ENCODE data around the gene TPX2.

The TPX2 gene

DNA sequence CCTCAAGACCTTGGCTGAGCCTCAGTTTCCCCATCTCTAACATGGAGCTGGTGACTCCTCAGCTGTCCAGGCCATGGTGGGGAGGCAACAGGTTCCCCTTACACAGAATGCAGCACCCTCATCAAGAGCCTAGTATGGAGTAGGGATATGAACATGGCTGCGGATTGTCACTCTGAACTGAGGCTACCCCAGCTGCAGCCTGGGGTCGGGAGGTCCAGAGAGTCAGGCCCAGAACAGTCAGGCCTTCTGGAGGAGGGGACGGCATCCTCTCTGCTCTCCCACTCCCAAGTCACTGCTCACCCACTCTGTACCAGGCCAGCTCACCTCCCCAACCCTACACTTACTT lies 107.7 kb downstream of the TPX2 start:
- Histone ChIP-seq H3K27me3 (ENCODE audit: insufficient read depth, low read length) (peaks cover 5% of the 10 kb centered on the region; the same call in 1 of the 2 replicates), H3K9ac (ENCODE audit: low read length) (no peak overlapping the region), H4K20me1 (ENCODE audit: insufficient read depth, low read length) (no peaks in the 10 kb centered on the region), H3K4me1 (ENCODE audit: insufficient read depth, low read length, severe bottlenecking) (no peaks in the 10 kb centered on the region), H3K27ac (ENCODE audit: low read depth, low read length, poor library complexity, severe bottlenecking) (no peak overlapping the region), H3K4me3 (ENCODE audit: low read depth, low read length, poor library complexity, severe bottlenecking) (no peak overlapping the region), H3K4me2 (ENCODE audit: low read length) (no peak overlapping the region), H3F3A (ENCODE audit: insufficient read depth, low read length) (no peaks in the 10 kb centered on the region), H3K9me3 (ENCODE audit: low read length) (no peaks in the 10 kb centered on the region), H3K9me2 (ENCODE audit: low read depth, low read length) (no peaks in the 10 kb centered on the region), H2AFZ (ENCODE audit: low read length) (no peak overlapping the region), H3K79me2 (ENCODE audit: insufficient read depth, low read length) (no peaks in the 10 kb centered on the region), H3K36me3 (ENCODE audit: insufficient read depth, low read length) (no peaks in the 10 kb centered on the region)
- TF ChIP-seq, protein P1, sequence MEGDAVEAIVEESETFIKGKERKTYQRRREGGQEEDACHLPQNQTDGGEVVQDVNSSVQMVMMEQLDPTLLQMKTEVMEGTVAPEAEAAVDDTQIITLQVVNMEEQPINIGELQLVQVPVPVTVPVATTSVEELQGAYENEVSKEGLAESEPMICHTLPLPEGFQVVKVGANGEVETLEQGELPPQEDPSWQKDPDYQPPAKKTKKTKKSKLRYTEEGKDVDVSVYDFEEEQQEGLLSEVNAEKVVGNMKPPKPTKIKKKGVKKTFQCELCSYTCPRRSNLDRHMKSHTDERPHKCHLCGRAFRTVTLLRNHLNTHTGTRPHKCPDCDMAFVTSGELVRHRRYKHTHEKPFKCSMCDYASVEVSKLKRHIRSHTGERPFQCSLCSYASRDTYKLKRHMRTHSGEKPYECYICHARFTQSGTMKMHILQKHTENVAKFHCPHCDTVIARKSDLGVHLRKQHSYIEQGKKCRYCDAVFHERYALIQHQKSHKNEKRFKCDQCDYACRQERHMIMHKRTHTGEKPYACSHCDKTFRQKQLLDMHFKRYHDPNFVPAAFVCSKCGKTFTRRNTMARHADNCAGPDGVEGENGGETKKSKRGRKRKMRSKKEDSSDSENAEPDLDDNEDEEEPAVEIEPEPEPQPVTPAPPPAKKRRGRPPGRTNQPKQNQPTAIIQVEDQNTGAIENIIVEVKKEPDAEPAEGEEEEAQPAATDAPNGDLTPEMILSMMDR (IDR thresholded peaks at IDR 0.05; ENCODE audit: low read length), result peak; percentile 23; the same call in 1 of the 2 replicates
- TF ChIP-seq EZH2 (IDR thresholded peaks at IDR 0.05; ENCODE audit: borderline replicate concordance, low read length), result no peak

DNA sequence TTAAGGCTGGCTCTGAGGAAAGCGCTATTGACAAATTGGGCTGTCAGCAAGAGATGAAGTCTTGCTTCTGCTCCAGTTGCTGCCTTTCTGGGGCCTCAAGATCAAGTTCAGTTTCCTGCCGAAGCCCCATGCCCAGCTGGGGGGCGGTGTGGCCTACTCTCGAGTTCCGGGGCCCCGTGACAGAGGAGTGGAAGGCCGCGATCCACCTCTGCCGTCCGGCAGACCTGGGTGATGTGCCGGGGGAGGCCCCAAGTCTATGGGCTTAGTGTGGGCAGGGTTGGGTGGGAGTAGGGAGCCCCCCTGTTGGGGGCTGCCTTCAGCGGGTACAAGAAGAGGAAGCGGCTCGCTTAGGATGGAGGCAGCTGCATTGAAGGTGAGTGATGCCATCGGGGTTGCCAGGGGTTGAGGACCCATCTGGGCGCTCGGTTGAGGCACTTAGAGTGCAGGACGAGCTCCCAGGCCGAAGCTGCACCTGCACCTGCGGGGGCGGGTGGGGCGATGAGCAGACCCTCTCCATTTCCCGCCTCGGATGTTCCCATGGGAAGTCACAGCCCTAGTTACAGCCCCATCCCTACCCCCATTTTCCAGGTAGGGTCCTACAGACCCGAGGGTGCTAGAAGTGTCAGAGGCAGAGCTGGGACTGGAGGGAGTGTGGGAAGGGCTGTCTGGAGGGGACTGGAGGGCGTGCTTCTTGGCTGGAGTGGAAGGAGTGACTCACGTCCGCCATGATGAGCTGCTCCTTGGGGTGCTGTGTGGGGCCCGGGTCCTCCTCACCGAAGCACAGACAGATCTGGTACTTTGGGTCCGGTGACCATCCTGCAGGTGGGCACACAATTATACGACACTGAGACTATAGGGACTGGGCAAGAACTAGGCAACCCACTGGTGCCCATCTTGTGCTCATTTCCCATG lies 109.3 kb downstream of the TPX2 start:
- no peaks in the 10 kb centered on the region for H3K4me1 ChIP-seq (ENCODE audit: insufficient read depth, low read length, severe bottlenecking)
- H3K36me3 ChIP-seq (ENCODE audit: insufficient read depth, low read length), result no peaks in the 10 kb centered on the region
- no peak overlapping the region for H3K4me2 ChIP-seq (ENCODE audit: low read length)
- H3K9me3 ChIP-seq (ENCODE audit: low read length), result no peaks in the 10 kb centered on the region
- no peak overlapping the region for H3K4me3 ChIP-seq (ENCODE audit: low read depth, low read length, poor library complexity, severe bottlenecking)
- no peak overlapping the region for H3K9ac ChIP-seq (ENCODE audit: low read length)
- H3K27me3 ChIP-seq (ENCODE audit: insufficient read depth, low read length), result peaks cover 5% of the 10 kb centered on the region; the same call in 1 of the 2 replicates
- no peak overlapping the region for H2AFZ ChIP-seq (ENCODE audit: low read length)
- no peaks in the 10 kb centered on the region for H3K9me2 ChIP-seq (ENCODE audit: low read depth, low read length)
- H3F3A ChIP-seq (ENCODE audit: insufficient read depth, low read length), result no peaks in the 10 kb centered on the region
- H3K27ac ChIP-seq (ENCODE audit: low read depth, low read length, poor library complexity, severe bottlenecking), result no peak overlapping the region
- TF ChIP-seq, protein P1 (IDR thresholded peaks at IDR 0.05; ENCODE audit: low read length), result no peak
- TF ChIP-seq EZH2 (IDR thresholded peaks at IDR 0.05; ENCODE audit: borderline replicate concordance, low read length), result no peak
- no peaks in the 10 kb centered on the region for H4K20me1 ChIP-seq (ENCODE audit: insufficient read depth, low read length)
- no peaks in the 10 kb centered on the region for H3K79me2 ChIP-seq (ENCODE audit: insufficient read depth, low read length)

DNA sequence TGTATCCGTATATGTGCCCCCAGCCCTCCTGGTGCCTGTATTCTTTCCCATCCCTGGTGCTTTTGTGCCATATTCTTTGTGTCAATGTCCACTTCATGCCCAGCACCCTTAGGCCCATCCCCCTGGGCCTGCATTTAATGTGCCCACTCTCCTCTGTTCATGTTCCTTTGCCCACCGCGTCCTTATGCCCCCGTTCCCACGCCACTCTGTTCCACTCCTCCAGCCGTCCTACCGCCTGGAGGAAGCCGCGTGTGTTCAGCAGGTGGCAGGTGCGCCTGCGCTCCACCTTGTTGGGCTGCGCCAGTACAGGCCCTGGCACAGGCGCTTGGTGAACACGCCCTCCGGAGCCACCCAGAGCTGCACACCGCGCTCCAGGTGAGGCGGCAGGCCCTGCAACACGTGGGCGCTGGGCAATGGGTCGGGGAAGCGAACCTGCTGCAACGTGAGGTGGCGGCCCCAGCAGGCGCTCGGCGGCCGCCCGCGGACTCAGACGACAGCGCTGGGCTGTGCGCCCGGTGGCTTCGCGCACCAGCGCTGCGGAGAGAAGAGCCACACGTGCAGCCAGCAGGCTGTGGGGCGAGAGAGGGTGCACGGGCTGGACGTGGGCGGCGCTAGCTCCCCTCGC lies 110.3 kb downstream of the TPX2 start:
- Histone ChIP-seq H3K9ac (ENCODE audit: low read length) (no peak overlapping the region), H3F3A (ENCODE audit: insufficient read depth, low read length) (no peaks in the 10 kb centered on the region), H2AFZ (ENCODE audit: low read length) (no peak overlapping the region), H3K79me2 (ENCODE audit: insufficient read depth, low read length) (no peaks in the 10 kb centered on the region), H3K9me3 (ENCODE audit: low read length) (no peaks in the 10 kb centered on the region), H3K36me3 (ENCODE audit: insufficient read depth, low read length) (no peaks in the 10 kb centered on the region), H3K4me3 (ENCODE audit: low read depth, low read length, poor library complexity, severe bottlenecking) (no peak overlapping the region), H3K9me2 (ENCODE audit: low read depth, low read length) (no peaks in the 10 kb centered on the region), H3K4me1 (ENCODE audit: insufficient read depth, low read length, severe bottlenecking) (no peaks in the 10 kb centered on the region), H3K4me2 (ENCODE audit: low read length) (no peak overlapping the region), H3K27ac (ENCODE audit: low read depth, low read length, poor library complexity, severe bottlenecking) (no peak overlapping the region), H4K20me1 (ENCODE audit: insufficient read depth, low read length) (no peaks in the 10 kb centered on the region), H3K27me3 (ENCODE audit: insufficient read depth, low read length) (peaks cover 5% of the 10 kb centered on the region; the same call in 1 of the 2 replicates)
- no peak for TF ChIP-seq EZH2 (IDR thresholded peaks at IDR 0.05; ENCODE audit: borderline replicate concordance, low read length)
- TF ChIP-seq, protein P1 (IDR thresholded peaks at IDR 0.05; ENCODE audit: low read length), result no peak
